HepG2 (cell line): Measurements from ENCODE around the gene RASSF7. TPM values are rescaled to one million over a fixed set of nuclear protein-coding genes. Genes with fewer than 3 reads are reported as not detected.
A peak's percentile ranks its signal among the peaks of the same experiment; 100 is the strongest.

Experiments used
- AHR ChIP-seq: IDR thresholded peaks from 2 replicates; pipeline ENCODE4 v1.6.1; 2018; ENCODE audit warnings: missing genetic modification reagents, missing compliant biosample characterization
- GTF3A ChIP-seq: sonication (generic); formaldehyde crosslinking; conservative IDR thresholded peaks from 2 replicates; pipeline ENCODE4 v1.4.0; 2020; ENCODE audit warnings: mild to moderate bottlenecking, missing genetic modification reagents
- HNRNPH1 ChIP-seq: fragments of 200-400 bp; formaldehyde crosslinking; optimal IDR thresholded peaks from 2 replicates; pipeline ENCODE3; 2017; ENCODE audit warnings: mild to moderate bottlenecking, low read depth, low read length
- NPAS2 ChIP-seq: sonication (generic); formaldehyde crosslinking; IDR thresholded peaks from 2 replicates; pipeline ENCODE4 v1.8.0; 2022; ENCODE audit warnings: mild to moderate bottlenecking, missing genetic modification reagents, borderline replicate concordance
- NR2F2 ChIP-seq: IDR thresholded peaks from 2 replicates; pipeline ENCODE4 v1.6.1; 2012; ENCODE audit warnings: low read depth, inconsistent platforms, borderline replicate concordance
- TBL1XR1 ChIP-seq: fragments of 150-350 bp; IDR thresholded peaks from 2 replicates; pipeline ENCODE4 v1.6.1; 2014; ENCODE audit warnings: borderline replicate concordance, low read length; ENCODE audit not compliant: partially characterized antibody
- TCF7L2 ChIP-seq: IDR thresholded peaks from 2 replicates; pipeline ENCODE4 v1.6.1; 2011; ENCODE audit warnings: mild to moderate bottlenecking, low read depth, low read length, moderate library complexity
- ZFY ChIP-seq: sonication (generic); formaldehyde crosslinking; IDR thresholded peaks from 2 replicates; pipeline ENCODE4 v1.4.0; 2020; ENCODE audit warnings: missing genetic modification reagents
- ZFYVE20 ChIP-seq: sonication (generic); formaldehyde crosslinking; IDR thresholded peaks from 2 replicates; pipeline ENCODE4 v1.8.0; 2023; ENCODE audit warnings: low read depth, mild to moderate bottlenecking, moderate library complexity, missing genetic modification reagents, borderline replicate concordance
- ZNF501 ChIP-seq: sonication (generic); formaldehyde crosslinking; IDR thresholded peaks from 2 replicates; pipeline ENCODE4 v1.5.1; 2020; ENCODE audit warnings: mild to moderate bottlenecking, moderate library complexity, missing genetic modification reagents
- polyA plus RNA-seq, 8 experiments: library from polyadenylated mRNA; depleted of rRNA in 3 of 8; stranded (reverse) in 7 of 8; unstranded in 1 of 8; fragments of >200 nt; fragmentation: Illumina TruSeq in 4 of 8; extraction: Trizol in 4 of 8; gene quantifications; 2 replicates each; pipeline versions ENCODE4 v1.2.1 to v1.2.3, GENCODE V29; 2011 to 2016; ENCODE audit warnings: low read depth in 4 of 8, missing spikeins in 1 of 8, mixed read lengths in 1 of 8; ENCODE audit not compliant: insufficient read depth in 1 of 8
- total RNA-seq, 5 experiments: library from RNA; depleted of rRNA; stranded (reverse); fragments of >200 nt; fragmentation: Illumina TruSeq; extraction: Trizol; gene quantifications; 2 replicates each; pipeline ENCODE4 v1.2.3, GENCODE V29; 2016; ENCODE audit warnings: low read depth in 1 of 5
- TF ChIP-seq, protein P1 (sequence below): IDR thresholded peaks from 2 replicates; pipeline ENCODE4 v1.4.0; 2020; ENCODE audit warnings: mild to moderate bottlenecking, missing genetic modification reagents
- TF ChIP-seq, protein P2 (sequence below): IDR thresholded peaks from 2 replicates; pipeline ENCODE4 v1.6.1; 2016; ENCODE audit warnings: control low read depth
- TF ChIP-seq, protein P3 (sequence below): IDR thresholded peaks from 2 replicates; pipeline ENCODE4 v1.6.1; 2018; ENCODE audit warnings: missing genetic modification reagents
- TF ChIP-seq, protein P4 (sequence below): IDR thresholded peaks from 2 replicates; pipeline ENCODE4 v1.6.1; 2016; ENCODE audit warnings: missing biosample characterization, missing genetic modification reagents, low read depth
- TF ChIP-seq, protein P5 (sequence below): sonication (generic); formaldehyde crosslinking; IDR thresholded peaks from 2 replicates; pipeline ENCODE4 v1.4.0; 2020; ENCODE audit warnings: missing genetic modification reagents

The RASSF7 gene
- total and polyA plus RNA-seq, 2 of the 13 experiments (the other 11 are each of a cell fraction or from before 2014, with no cell fraction given), result 20.2 to 28.6 TPM

DNA sequence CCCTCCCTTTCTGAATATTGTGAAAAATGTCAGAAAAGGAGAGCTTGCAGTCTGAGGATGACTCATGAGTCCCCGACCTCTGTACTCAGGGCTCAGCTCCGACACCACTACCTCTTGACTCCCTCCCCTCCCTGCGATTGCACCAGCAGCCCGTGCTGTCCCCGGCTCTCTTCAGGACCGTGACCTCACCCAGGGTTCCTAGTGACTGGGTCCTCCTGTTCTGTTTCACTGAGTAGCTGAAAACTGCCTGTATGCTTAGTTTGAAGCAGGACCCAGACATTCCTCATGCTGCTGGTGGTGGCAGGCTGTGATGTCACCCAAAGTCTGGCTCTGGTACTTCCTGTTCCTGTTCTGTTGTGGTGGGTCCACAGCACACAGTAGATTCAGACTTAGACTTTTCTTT lies 27.2 kb downstream of the RASSF7 start (continued):
- TF ChIP-seq, protein P1, sequence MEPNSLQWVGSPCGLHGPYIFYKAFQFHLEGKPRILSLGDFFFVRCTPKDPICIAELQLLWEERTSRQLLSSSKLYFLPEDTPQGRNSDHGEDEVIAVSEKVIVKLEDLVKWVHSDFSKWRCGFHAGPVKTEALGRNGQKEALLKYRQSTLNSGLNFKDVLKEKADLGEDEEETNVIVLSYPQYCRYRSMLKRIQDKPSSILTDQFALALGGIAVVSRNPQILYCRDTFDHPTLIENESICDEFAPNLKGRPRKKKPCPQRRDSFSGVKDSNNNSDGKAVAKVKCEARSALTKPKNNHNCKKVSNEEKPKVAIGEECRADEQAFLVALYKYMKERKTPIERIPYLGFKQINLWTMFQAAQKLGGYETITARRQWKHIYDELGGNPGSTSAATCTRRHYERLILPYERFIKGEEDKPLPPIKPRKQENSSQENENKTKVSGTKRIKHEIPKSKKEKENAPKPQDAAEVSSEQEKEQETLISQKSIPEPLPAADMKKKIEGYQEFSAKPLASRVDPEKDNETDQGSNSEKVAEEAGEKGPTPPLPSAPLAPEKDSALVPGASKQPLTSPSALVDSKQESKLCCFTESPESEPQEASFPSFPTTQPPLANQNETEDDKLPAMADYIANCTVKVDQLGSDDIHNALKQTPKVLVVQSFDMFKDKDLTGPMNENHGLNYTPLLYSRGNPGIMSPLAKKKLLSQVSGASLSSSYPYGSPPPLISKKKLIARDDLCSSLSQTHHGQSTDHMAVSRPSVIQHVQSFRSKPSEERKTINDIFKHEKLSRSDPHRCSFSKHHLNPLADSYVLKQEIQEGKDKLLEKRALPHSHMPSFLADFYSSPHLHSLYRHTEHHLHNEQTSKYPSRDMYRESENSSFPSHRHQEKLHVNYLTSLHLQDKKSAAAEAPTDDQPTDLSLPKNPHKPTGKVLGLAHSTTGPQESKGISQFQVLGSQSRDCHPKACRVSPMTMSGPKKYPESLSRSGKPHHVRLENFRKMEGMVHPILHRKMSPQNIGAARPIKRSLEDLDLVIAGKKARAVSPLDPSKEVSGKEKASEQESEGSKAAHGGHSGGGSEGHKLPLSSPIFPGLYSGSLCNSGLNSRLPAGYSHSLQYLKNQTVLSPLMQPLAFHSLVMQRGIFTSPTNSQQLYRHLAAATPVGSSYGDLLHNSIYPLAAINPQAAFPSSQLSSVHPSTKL (CRISPR knock-in tag), result peak; percentile 82
- TF ChIP-seq, protein P2, sequence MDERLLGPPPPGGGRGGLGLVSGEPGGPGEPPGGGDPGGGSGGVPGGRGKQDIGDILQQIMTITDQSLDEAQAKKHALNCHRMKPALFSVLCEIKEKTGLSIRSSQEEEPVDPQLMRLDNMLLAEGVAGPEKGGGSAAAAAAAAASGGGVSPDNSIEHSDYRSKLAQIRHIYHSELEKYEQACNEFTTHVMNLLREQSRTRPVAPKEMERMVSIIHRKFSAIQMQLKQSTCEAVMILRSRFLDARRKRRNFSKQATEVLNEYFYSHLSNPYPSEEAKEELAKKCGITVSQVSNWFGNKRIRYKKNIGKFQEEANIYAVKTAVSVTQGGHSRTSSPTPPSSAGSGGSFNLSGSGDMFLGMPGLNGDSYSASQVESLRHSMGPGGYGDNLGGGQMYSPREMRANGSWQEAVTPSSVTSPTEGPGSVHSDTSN (CRISPR knock-in tag), result no peak
- TF ChIP-seq, protein P3, sequence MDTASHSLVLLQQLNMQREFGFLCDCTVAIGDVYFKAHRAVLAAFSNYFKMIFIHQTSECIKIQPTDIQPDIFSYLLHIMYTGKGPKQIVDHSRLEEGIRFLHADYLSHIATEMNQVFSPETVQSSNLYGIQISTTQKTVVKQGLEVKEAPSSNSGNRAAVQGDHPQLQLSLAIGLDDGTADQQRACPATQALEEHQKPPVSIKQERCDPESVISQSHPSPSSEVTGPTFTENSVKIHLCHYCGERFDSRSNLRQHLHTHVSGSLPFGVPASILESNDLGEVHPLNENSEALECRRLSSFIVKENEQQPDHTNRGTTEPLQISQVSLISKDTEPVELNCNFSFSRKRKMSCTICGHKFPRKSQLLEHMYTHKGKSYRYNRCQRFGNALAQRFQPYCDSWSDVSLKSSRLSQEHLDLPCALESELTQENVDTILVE (CRISPR knock-in tag), result peak; percentile 85
- TF ChIP-seq NPAS2 (CRISPR knock-in tag) (no peak), TBL1XR1 (peak; percentile 33), GTF3A (CRISPR knock-in tag) (no peak), ZFY (CRISPR knock-in tag) (no peak; the same call in 1 of the 2 replicates), NR2F2 (no peak), HNRNPH1 (no peak), AHR (CRISPR knock-in tag) (no peak), ZNF501 (0 out of 2 replicates have a peak, but pooled peaks have one; percentile 47), TCF7L2 (no peak), ZFYVE20 (no peak)
- TF ChIP-seq, protein P4, sequence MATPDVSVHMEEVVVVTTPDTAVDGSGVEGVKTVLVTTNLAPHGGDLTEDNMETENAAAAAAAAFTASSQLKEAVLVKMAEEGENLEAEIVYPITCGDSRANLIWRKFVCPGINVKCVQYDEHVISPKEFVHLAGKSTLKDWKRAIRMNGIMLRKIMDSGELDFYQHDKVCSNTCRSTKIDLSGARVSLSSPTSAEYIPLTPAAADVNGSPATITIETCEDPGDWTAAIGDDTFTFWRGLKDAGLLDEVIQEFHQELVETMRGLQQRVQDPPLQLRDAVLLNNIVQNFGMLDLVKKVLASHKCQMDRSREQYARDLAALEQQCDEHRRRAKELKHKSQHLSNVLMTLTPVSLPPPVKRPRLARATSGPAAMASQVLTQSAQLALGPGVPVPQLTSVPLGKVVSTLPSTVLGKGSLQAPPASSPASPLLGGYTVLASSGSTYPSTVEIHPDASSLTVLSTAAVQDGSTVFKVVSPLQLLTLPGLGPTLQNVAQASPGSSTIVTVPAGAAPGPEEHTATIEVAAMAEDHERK (CRISPR knock-in tag), result no peak
- TF ChIP-seq, protein P5, sequence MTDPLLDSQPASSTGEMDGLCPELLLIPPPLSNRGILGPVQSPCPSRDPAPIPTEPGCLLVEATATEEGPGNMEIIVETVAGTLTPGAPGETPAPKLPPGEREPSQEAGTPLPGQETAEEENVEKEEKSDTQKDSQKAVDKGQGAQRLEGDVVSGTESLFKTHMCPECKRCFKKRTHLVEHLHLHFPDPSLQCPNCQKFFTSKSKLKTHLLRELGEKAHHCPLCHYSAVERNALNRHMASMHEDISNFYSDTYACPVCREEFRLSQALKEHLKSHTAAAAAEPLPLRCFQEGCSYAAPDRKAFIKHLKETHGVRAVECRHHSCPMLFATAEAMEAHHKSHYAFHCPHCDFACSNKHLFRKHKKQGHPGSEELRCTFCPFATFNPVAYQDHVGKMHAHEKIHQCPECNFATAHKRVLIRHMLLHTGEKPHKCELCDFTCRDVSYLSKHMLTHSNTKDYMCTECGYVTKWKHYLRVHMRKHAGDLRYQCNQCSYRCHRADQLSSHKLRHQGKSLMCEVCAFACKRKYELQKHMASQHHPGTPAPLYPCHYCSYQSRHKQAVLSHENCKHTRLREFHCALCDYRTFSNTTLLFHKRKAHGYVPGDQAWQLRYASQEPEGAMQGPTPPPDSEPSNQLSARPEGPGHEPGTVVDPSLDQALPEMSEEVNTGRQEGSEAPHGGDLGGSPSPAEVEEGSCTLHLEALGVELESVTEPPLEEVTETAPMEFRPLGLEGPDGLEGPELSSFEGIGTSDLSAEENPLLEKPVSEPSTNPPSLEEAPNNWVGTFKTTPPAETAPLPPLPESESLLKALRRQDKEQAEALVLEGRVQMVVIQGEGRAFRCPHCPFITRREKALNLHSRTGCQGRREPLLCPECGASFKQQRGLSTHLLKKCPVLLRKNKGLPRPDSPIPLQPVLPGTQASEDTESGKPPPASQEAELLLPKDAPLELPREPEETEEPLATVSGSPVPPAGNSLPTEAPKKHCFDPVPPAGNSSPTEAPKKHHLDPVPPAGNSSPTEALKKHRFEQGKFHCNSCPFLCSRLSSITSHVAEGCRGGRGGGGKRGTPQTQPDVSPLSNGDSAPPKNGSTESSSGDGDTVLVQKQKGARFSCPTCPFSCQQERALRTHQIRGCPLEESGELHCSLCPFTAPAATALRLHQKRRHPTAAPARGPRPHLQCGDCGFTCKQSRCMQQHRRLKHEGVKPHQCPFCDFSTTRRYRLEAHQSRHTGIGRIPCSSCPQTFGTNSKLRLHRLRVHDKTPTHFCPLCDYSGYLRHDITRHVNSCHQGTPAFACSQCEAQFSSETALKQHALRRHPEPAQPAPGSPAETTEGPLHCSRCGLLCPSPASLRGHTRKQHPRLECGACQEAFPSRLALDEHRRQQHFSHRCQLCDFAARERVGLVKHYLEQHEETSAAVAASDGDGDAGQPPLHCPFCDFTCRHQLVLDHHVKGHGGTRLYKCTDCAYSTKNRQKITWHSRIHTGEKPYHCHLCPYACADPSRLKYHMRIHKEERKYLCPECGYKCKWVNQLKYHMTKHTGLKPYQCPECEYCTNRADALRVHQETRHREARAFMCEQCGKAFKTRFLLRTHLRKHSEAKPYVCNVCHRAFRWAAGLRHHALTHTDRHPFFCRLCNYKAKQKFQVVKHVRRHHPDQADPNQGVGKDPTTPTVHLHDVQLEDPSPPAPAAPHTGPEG, result no peak
